ENCODE measurements around the gene ATP11A.

DNA sequence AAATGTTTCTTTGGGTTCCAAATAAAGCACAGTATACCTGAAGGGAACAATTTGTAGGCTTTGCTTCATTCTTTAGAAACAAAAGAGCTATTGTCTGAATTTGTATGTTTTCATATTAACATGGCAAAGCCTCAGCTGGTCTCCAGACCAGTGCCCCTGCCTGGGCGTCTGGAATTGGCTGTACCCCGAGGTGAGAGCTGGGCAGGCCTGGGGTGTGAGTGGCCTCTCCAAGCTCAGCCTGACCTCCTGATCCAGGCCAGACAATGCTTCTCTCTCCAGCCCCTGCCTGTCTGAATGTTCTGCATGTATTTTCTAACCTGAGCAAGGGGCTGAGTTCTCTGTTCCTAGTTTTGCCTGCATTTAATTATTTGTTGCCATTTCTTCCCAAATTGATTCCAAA lies 212.8 kb downstream of the ATP11A start:
- TF ChIP-seq CTCF (IDR thresholded peaks at IDR 0.05; ENCODE audit: borderline replicate concordance, extremely low read depth, low read length, poor library complexity, severe bottlenecking) (no peak), EZH2 (IDR thresholded peaks at IDR 0.05; ENCODE audit: borderline replicate concordance, low read depth, low read length, severe bottlenecking) (no peak)

Measured in DND-41 (cell line).